ENCODE measurements around the gene CDCA4. TPM values are rescaled to one million over a fixed set of nuclear protein-coding genes. Genes with fewer than 3 reads are reported as not detected.

Gene CDCA4
- total RNA-seq, 1 donor from 2014 or later, result 40.1 TPM

- H3K9me3 Mint-ChIP-seq (ENCODE audit: unreplicated experiment), result no peaks in the 10 kb centered on the region
- no peak for TF ChIP-seq CTCF (IDR thresholded peaks at IDR 0.05; ENCODE audit: unreplicated experiment)
- H3K27me3 Mint-ChIP-seq (ENCODE audit: unreplicated experiment), result peaks cover 16% of the 10 kb centered on the region
- no peak overlapping the region for H3K27ac Mint-ChIP-seq (ENCODE audit: unreplicated experiment)
- peaks cover 38% of the 10 kb centered on the region for H3K36me3 Mint-ChIP-seq (ENCODE audit: low read depth, unreplicated experiment)
- DNase-seq (ENCODE audit: low spot score), result no peak
- peaks cover 19% of the 10 kb centered on the region for H3K4me1 Mint-ChIP-seq (ENCODE audit: unreplicated experiment)
- H3K4me3 Mint-ChIP-seq (ENCODE audit: unreplicated experiment), result no peak overlapping the region
These were observed 24.9 kb downstream of the CDCA4 start for GRCh38 chr14:104996032-104996431.

- no peak for TF ChIP-seq CTCF (IDR thresholded peaks at IDR 0.05; ENCODE audit: unreplicated experiment)
- Mint-ChIP-seq H3K27ac (ENCODE audit: unreplicated experiment) (no peak overlapping the region), H3K9me3 (ENCODE audit: unreplicated experiment) (no peaks in the 10 kb centered on the region), H3K36me3 (ENCODE audit: low read depth, unreplicated experiment) (peaks cover 42% of the 10 kb centered on the region), H3K4me3 (ENCODE audit: unreplicated experiment) (no peak overlapping the region), H3K27me3 (ENCODE audit: unreplicated experiment) (peaks cover 18% of the 10 kb centered on the region), H3K4me1 (ENCODE audit: unreplicated experiment) (peaks cover 22% of the 10 kb centered on the region)
- no peak for DNase-seq (ENCODE audit: low spot score)
These were observed 25.9 kb downstream of the CDCA4 start for GRCh38 chr14:104994978-104995377.

- peaks cover 37% of the 10 kb centered on the region for H3K36me3 Mint-ChIP-seq (ENCODE audit: low read depth, unreplicated experiment)
- no peak overlapping the region for H3K27ac Mint-ChIP-seq (ENCODE audit: unreplicated experiment)
- H3K9me3 Mint-ChIP-seq (ENCODE audit: unreplicated experiment), result no peaks in the 10 kb centered on the region
- DNase-seq (ENCODE audit: low spot score), result no peak
- peaks cover 18% of the 10 kb centered on the region for H3K27me3 Mint-ChIP-seq (ENCODE audit: unreplicated experiment)
- TF ChIP-seq CTCF (IDR thresholded peaks at IDR 0.05; ENCODE audit: unreplicated experiment), result no peak
- H3K4me1 Mint-ChIP-seq (ENCODE audit: unreplicated experiment), result peaks cover 22% of the 10 kb centered on the region
- peak overlapping the region; percentile 47 for H3K4me3 Mint-ChIP-seq (ENCODE audit: unreplicated experiment)
These were observed 26.9 kb downstream of the CDCA4 start for GRCh38 chr14:104993808-104994591.

- Mint-ChIP-seq H3K9me3 (ENCODE audit: unreplicated experiment) (no peaks in the 10 kb centered on the region), H3K36me3 (ENCODE audit: low read depth, unreplicated experiment) (peaks cover 37% of the 10 kb centered on the region), H3K27ac (ENCODE audit: unreplicated experiment) (peak overlapping the region; percentile 57), H3K4me1 (ENCODE audit: unreplicated experiment) (peaks cover 27% of the 10 kb centered on the region), H3K4me3 (ENCODE audit: unreplicated experiment) (peak overlapping the region; percentile 70), H3K27me3 (ENCODE audit: unreplicated experiment) (peaks cover 19% of the 10 kb centered on the region)
- TF ChIP-seq CTCF (IDR thresholded peaks at IDR 0.05; ENCODE audit: unreplicated experiment), result no peak
- no peak for DNase-seq (ENCODE audit: low spot score)
These were observed 27.6 kb downstream of the CDCA4 start for GRCh38 chr14:104993306-104993705.

GRCh38 chr14:104992501-104992900 is 28.4 kb downstream of the CDCA4 start:
- peaks cover 33% of the 10 kb centered on the region for H3K4me1 Mint-ChIP-seq (ENCODE audit: unreplicated experiment)
- TF ChIP-seq CTCF (IDR thresholded peaks at IDR 0.05; ENCODE audit: unreplicated experiment), result no peak
- no peaks in the 10 kb centered on the region for H3K9me3 Mint-ChIP-seq (ENCODE audit: unreplicated experiment)
- H3K27me3 Mint-ChIP-seq (ENCODE audit: unreplicated experiment), result peaks cover 22% of the 10 kb centered on the region
- peak overlapping the region; percentile 88 for H3K27ac Mint-ChIP-seq (ENCODE audit: unreplicated experiment)
- no peak for DNase-seq (ENCODE audit: low spot score)
- peaks cover 36% of the 10 kb centered on the region for H3K36me3 Mint-ChIP-seq (ENCODE audit: low read depth, unreplicated experiment)
- H3K4me3 Mint-ChIP-seq (ENCODE audit: unreplicated experiment), result peak overlapping the region; percentile 88
